DMS153 (cell line): ENCODE results near the gene CD96.
"Not testable (repeated sequence)": the region's sequence is repeated elsewhere in the genome, so short reads cannot be mapped to it uniquely, and the experiment has no call there.

ENCODE experiments used
- DNase-seq: peaks from one replicate; lab custom pipeline; 2025; lab: John Stamatoyannopoulos, UW

The CD96 gene

DNA sequence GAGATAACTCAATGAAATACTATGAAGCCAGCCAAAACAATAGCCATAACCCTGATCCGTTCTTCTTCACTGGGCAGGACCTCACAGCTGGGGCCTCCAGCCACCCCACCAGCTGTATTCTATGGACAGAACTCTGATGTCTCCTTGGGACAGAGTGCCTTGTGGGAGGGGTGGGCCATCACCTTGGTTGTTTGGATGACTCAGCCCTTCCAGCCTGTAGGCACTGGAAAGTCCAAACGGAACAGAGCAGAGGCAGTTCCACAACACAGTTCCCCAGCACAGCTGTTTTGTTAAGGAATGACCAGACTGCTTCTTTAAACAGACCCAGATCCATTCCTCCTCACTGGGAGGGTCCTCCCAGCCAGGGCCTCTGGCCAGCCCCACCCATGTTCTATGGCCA lies 85.1 kb downstream of the CD96 start:
- DNase-seq = no peak

GRCh38 chr3:111629018-111629417 lies 87.0 kb downstream of the CD96 start:
- not testable (repeated sequence) for DNase-seq

DNA sequence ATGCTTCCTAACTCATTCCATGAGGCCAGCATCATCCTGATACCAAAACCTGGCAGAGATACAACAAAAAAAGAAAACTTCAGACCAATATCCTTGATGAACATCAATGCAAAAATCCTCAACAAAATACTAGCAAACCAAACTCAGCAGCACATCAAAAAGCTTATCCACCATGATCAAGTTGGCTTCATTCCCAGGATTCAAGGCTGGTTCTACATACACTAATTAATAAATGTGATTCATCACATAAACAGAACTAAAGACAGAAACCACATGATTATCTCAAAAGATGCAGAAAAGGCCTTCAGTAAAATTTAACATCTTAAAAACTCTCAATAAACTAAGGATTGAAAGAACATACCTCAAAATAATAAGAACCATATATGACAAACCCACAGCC lies 88.6 kb downstream of the CD96 start:
- not testable (repeated sequence) for DNase-seq

DNA sequence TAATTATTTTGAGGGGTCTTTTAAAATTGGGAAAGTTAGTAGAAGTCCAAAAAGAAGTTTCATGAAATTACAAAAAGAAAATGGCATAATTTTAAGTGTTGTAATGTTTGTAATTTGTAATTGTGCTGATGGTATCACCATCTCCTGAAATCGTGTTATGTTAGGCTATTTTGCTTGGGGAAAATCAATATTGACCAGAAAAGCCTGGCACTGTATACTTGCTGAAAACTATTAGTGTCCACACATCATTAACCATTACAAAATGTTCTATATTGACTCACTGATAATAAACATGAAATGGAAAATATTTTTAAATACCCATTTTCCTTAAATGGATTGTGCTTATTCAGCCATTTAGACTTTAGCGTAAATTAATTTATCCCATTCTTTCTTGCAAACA lies 93.4 kb downstream of the CD96 start:
- no peak for DNase-seq

DNA sequence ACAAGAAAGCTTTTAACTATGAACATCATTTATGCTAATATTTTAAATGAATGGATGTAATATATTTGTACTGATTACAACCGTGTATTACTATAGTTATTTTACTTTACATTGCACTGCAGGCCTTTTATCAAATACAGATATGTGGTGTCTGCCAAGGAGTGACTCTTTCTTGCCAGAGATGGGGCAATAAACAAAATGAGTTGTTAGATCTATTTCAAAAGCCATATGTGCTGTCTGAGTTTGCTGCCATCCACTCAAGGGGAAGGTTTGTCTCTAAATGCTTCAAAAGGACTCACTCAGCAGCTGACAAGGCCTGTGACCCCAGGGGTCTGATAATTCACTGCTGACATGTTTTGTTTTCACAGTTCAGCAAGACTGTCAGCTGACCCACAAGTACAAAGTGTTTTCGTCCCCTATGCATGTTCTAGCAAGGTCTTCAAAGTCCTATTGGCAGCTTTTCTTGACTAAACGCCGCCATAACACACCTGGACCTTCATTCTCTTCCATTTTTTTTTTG lies 94.4 kb downstream of the CD96 start:
- no peak for DNase-seq

DNA sequence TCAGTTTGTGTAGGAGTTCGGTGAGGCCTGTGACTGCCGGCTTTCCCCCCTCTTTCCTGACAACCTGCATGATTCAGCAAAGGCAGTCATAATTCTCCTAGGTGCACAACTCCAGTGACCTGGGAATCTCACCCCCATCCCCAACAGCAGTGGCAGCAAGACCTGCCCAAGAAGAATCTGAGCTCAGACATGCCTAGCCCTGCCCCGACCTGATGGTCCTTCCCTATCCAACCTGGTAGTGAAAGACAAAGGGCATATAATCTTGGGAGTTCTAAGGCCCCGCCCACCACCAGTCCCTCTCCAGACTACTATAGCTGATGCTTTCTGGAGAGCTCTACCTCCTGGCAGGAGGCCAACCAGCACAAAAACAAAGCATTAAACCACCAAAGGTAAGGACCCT lies 97.3 kb downstream of the CD96 start:
- no peak for DNase-seq

DNA sequence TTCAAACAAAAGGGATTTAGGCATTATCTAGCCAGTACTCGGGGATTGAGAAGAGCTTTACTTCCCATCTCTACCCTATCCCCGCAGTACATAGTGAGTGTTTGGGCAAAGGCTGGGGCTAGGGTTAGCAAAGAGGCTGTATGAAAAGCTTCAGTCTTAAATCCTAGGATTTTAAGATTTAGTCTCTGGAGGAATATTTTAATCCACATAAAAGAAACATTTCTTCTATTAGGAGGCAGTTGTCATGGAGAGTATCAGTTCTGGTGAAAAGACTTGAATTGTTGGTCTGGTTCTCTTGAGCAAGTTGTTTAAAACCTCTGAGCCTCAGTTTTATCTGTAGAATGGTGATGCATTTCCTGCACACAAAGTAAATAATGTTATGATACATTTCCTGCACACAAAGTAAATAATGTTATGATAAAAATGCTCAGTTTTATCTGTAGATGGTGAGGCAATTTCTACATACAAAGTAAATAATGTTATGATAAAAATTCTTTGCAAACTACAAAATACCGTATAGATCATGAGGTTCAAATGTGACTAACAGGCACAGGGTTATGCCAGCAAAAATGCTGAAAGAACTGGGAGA lies 107.1 kb downstream of the CD96 start:
- no peak for DNase-seq

- DNase-seq = no peak
These were observed 108.6 kb downstream of the CD96 start for GRCh38 chr3:111650378-111651275.

DNA sequence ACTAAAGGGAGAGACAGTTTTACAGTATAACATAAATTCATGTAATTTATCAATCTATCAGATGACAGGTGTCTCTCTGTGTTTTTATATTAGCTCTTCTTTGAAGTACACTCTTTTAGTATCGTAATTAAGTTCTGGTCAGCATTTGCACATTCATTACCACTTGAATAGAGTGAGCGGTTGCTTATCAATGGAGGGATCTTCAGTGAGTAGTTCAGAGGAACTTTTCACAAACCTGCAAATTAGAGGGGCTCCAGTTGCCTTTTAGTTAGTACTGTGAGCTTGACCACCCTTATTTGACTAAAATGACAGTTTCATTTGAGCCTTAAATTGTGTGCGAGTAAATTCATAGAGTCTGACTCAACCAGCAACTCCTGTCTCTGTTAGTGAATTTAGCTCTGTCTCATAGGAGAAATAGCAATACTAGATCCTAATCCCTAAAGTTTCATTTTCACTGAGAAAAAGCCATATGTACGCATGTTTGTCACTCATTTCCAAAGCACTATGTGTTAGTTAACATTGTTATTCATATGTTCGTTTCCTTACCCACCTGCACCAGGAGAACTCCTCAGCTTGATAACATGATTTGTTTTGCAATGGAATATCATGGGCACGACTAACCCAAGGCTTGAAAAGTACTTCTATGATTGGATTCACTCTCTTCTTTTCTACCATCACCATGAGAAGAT lies 110.6 kb downstream of the CD96 start:
- DNase-seq = no peak

GRCh38 chr3:111653766-111654165 lies 111.8 kb downstream of the CD96 start:
- DNase-seq = no peak

- no peak for DNase-seq
These were observed 120.0 kb downstream of the CD96 start for GRCh38 chr3:111662012-111662411.

DNA sequence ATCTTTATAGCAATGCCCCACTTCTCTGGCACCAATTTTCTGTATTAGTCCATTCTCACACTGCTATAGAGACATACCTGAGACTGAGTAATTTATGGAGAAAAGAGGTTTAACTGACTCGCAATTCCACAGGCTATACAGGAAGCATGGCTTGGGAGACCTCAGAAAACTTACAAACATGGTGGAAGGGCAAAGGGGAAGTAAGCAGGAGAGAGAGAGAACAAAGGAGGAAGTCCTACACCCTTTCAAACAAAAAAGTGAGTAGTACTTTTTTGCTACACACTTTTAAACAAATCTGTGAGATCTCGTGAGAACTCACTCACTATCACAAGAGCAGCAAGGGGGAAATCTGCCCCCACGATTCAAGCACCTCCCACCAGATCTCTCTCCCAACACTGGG lies 120.9 kb downstream of the CD96 start:
- no peak for DNase-seq

DNA sequence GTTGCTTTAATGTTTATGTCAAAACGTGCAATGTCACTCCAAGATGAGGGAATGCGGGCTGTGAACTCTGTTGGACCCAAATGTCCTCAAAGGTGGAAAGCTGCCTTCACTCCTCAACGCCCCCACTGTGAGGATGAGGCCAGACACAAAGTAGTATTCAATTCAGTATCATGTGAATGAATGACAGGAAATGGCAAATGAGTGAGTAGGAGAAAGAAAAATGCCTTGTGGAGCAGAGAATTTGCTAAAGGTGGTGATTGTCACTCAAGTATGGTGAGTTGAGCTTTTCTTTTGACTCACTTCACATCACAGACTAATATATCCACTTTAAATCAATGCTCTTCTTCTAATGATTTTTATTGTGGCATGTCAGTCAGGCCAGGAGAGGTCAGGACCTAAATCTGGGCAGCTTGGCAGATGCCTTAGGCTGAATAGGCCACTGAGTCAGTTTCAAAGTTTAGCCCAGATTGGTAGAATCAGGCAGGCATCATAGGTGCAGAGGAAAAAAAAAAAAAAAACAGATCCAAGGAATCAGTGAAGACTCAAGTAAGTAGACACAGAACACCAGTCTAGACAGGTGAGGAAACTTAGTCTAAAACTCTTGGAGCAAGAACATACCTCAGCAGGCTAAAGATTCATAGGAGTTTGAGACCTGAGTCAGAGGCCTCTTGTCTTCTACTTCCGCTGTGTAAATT lies 124.2 kb downstream of the CD96 start:
- no peak for DNase-seq

GRCh38 chr3:111667170-111667569 lies 125.2 kb downstream of the CD96 start:
- no peak for DNase-seq

GRCh38 chr3:111667621-111668239 lies 125.7 kb downstream of the CD96 start:
- DNase-seq = no peak

DNA sequence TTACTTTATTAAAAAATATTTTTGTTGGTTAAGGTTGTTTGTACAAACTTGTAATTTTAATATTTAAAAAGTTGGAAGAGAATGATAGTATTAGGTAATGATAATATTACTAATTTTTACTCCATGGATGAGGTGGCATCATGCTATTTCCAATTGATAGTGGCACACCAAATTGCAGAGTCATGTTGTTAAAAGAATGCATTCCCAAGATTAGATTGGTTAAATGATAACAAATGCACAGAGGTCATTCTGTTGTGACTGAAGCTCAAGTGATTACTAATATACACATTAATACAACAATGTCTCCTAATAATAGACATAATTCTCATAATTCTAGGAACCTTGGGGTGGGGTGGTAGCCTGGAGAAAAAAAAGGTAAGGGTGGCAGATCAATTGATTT lies 126.3 kb downstream of the CD96 start:
- DNase-seq = no peak

DNA sequence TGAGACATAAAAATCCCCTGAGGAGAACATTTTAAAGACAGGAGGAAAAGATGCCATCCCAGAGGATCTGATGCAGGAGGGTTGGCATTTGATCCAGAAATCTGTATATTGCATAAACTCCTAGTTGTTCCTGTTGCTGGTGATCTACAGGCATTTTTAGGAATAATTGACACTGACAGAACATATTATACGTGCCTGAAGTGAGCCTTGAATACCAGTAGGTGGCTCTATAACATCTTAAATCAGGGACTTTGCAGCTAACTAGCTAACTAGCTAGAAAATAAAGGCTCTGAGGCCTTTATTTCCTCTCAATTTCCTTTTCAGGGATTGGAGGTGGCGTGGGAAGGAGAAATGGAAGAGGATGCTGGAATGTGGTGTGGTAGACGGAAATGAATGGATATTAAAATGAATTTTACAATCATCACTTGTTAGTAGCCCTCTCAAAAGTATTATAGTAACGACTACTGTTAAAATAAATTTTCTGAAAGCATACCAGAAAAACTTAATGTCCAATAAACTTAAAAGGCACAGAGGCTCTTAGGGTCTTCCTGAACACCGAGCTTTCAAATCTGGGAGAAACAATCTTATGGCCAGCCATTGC lies 127.0 kb downstream of the CD96 start:
- DNase-seq = peak; percentile 78

DNA sequence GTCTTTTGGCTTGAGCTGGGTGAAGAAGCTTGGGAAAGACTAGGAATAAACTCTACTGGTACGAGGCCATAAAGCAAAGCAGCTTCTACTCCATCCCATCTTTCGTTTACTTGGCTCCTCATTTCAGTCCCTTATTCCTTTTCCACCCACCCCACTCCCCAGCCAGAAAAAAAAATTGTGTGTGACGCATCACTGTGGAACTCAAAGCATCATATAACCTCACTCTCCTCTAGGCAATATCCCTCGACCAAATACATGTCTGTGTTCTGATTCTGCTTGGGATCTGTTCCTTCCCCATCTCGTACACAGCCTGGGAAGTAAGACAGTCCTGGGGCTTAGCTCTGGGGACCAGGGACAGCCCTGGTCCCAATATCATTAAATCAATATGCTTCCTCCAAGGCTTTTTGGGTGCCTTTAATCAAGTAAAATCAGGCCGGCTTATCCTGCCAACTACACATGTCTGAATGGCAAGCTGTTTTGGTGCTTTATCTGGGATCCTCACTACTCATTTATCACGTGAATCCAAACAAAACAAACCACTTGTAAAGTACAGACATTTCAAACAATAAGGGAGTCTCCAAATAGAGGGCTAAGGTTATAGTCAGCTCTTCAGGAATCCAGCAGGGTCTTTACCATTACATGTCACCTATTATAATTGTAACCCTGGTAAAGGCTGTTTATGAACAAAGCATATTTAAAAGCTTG lies 128.1 kb downstream of the CD96 start:
- no peak for DNase-seq

DNA sequence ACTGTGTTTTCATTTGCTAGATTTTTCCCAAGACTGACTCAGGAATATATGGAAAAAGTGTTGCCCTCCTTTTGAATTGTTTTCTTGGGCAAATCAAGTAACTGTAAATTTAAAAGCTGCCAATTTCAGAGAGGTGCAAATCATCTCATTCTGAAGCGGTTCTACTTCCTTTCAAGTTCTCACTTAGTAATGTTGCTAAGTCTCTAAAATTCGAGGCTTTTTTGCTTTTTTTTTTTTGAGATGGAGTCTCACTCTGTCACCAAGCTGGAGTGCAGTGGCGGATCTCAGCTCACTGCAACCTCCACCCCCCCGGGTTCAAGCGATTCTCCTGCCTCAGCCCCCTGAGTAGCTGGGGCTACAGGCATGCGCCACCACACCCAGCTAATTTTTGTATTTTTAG lies 130.5 kb downstream of the CD96 start:
- DNase-seq = not testable (repeated sequence)

DNA sequence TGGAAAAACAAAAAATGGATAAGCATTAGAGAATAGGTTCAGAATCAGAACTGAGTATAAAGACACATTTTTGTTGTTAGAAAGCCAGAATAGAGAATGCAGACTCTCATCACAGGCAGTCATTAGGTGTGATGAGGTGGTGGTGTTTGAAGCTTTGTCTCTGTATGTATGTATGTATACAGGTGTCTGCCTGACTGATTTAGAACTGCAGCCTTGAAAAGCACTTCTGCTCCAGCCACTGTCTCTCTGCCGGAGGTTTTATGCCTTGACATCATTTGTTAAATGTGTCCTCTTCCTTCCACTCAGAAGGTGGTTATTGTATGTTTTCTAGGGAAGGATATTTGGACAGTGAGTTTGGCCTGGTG lies 133.8 kb downstream of the CD96 start:
- DNase-seq = no peak
